Measurements from ENCODE around the gene OR5AU1.

Gene OR5AU1

DNA sequence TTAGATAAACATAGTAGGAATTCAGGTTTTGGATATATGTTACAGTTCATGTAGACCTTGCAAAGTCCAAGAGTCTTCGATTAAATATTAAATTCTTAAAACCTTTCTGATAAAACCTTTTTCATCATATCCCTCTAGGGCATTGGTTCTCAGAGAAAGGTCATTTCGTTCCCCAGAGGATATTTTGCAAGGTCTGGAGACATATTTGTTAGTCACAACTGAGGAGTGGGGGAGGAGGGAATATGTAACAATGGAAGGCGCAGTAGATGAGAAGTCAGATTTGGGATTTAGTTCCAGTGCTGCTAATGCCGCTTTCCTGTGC, 49.7 kb downstream of the OR5AU1 start:
- DNase-seq: no peak

GRCh38 chr14:21105095-21105494, 50.8 kb downstream of the OR5AU1 start:
- DNase-seq: no peak
